H54 (cell line): ENCODE data around the gene WNT4.

Experiments
- DNase-seq: peaks from one replicate; pipeline ENCODE4 v3.0.0; 2011; ENCODE audit warnings: low spot score, mixed read lengths; ENCODE audit not compliant: insufficient read length
- FAIRE-seq: peaks from 3 replicates; lab custom pipeline; 2011; peaks lifted over from hg19 to GRCh38; lab: Jason Lieb, UNC
- POLR2A ChIP-seq: IDR thresholded peaks from 2 replicates; pipeline ENCODE4 v1.6.1; 2011; ENCODE audit warnings: low read depth, mild to moderate bottlenecking, low read length

Gene WNT4

GRCh38 chr1:22153660-22154437, 11.0 kb upstream of the WNT4 start:
- FAIRE-seq = no peak
- no peak for DNase-seq
- no peak for TF ChIP-seq POLR2A

- FAIRE-seq (no peak), DNase-seq (no peak)
- TF ChIP-seq POLR2A = no peak
Observed at GRCh38 chr1:22150923-22151322, 8.0 kb upstream of the WNT4 start.

- FAIRE-seq (no peak), DNase-seq (peak; percentile 36)
- TF ChIP-seq POLR2A = no peak
Observed at GRCh38 chr1:22142315-22143064, 407 bp downstream of the WNT4 start.

- no peak for FAIRE-seq
- TF ChIP-seq POLR2A = no peak
- DNase-seq = no peak
Observed at GRCh38 chr1:22141554-22142314, 1.2 kb downstream of the WNT4 start.

GRCh38 chr1:22140694-22141093, 2.2 kb downstream of the WNT4 start:
- DNase-seq = no peak
- no peak for TF ChIP-seq POLR2A
- FAIRE-seq = no peak

GRCh38 chr1:22139817-22140216, 3.1 kb downstream of the WNT4 start:
- TF ChIP-seq POLR2A = no peak
- FAIRE-seq = no peak
- no peak for DNase-seq

- DNase-seq (no peak), FAIRE-seq (no peak)
- TF ChIP-seq POLR2A = no peak
Observed at GRCh38 chr1:22139066-22139594, 3.8 kb downstream of the WNT4 start.

GRCh38 chr1:22137004-22137720, 5.7 kb downstream of the WNT4 start:
- DNase-seq (no peak), FAIRE-seq (no peak)
- no peak for TF ChIP-seq POLR2A

GRCh38 chr1:22133931-22134324, 9.0 kb downstream of the WNT4 start:
- no peak for TF ChIP-seq POLR2A
- no peak for DNase-seq
- no peak for FAIRE-seq

- no peak for FAIRE-seq
- DNase-seq = no peak
- TF ChIP-seq POLR2A = no peak
Observed at GRCh38 chr1:22133247-22133930, 9.5 kb downstream of the WNT4 start.

GRCh38 chr1:22132517-22133235, 10.2 kb downstream of the WNT4 start:
- no peak for FAIRE-seq
- no peak for TF ChIP-seq POLR2A
- DNase-seq = peak; percentile 91

- no peak for FAIRE-seq
Observed at GRCh38 chr1:22131875-22132486, 10.9 kb downstream of the WNT4 start.

More at GRCh38 chr1:22131875-22132486, 10.9 kb downstream of the WNT4 start:
- peak; percentile 44 for DNase-seq
- no peak for TF ChIP-seq POLR2A
